Endothelial cell of umbilical vein (primary cell): ENCODE measurements around the gene FCN2. TPM values are rescaled to one million over a fixed set of nuclear protein-coding genes. Genes with fewer than 3 reads are reported as not detected.

ENCODE experiments used
- BruUV-seq: library from RNA; stranded (reverse); fragments of 400-500 nt; replicated peaks from 2 replicates; lab custom pipeline; 2021; lab: Mats Ljungman, UMichigan
- CTCF ChIA-PET: fragments of 300-600, 350-600 bp; sonication (Branson Sonifier 250); formaldehyde crosslinking; loops from one replicate; lab custom pipeline; 2021; ENCODE audit warnings: antibody characterized with exemption, inconsistent platforms; lab: Charles Lee
- POLR2A ChIA-PET: fragments of 300-600, 350-600 bp; sonication (Branson Sonifier 250); formaldehyde crosslinking; loops from one replicate; lab custom pipeline; 2021; ENCODE audit warnings: antibody characterized with exemption, inconsistent platforms; lab: Charles Lee
- DNase-seq: peaks from one replicate; pipeline ENCODE4 v3.0.0-alpha.2; 2011; ENCODE audit warnings: low read depth, low spot score
- FAIRE-seq: peaks from 2 replicates; lab custom pipeline; 2011; peaks lifted over from hg19 to GRCh38; lab: Jason Lieb, UNC
- H2AFZ ChIP-seq: 2 replicates; pipeline ENCODE4 v1.6.0; 2012; ENCODE audit warnings: low read depth, low read length, control low read depth, inconsistent platforms
- H3K27ac ChIP-seq: 2 replicates; pipeline ENCODE4 v1.5.1; 2011; ENCODE audit warnings: low read depth, mild to moderate bottlenecking, control low read depth, low read length, moderate library complexity; ENCODE audit not compliant: insufficient read depth
- H3K27me3 ChIP-seq, 2 experiments: 2 replicates each; pipeline versions ENCODE4 v1.6.0 to v1.6.1; 2011; ENCODE audit warnings: low read length in 2 of 2, mixed read lengths in 1 of 2; ENCODE audit not compliant: control insufficient read depth in 2 of 2, insufficient read depth in 2 of 2
- H3K36me3 ChIP-seq, 2 experiments: 2 replicates in 1 of 2; 3 replicates in 1 of 2; pipeline ENCODE4 v1.5.1; 2011; ENCODE audit warnings: low read length in 2 of 2, mild to moderate bottlenecking in 1 of 2, moderate library complexity in 1 of 2; ENCODE audit not compliant: control insufficient read depth in 2 of 2, insufficient read depth in 2 of 2; ENCODE audit errors: extremely low read depth in 1 of 2
- H3K4me1 ChIP-seq: 3 replicates; pipeline ENCODE4 v1.5.1; 2011; ENCODE audit warnings: mild to moderate bottlenecking, low read length; ENCODE audit not compliant: control insufficient read depth, insufficient read depth; ENCODE audit errors: extremely low read depth
- H3K4me2 ChIP-seq: 2 replicates; pipeline ENCODE4 v1.6.1; 2011; ENCODE audit warnings: low read length, control low read depth, mixed read lengths; ENCODE audit not compliant: insufficient read depth
- H3K4me3 ChIP-seq, 3 experiments: fragments of 200-600 bp in 1 of 3; sonication (generic), shearing (Covaris generic) in 1 of 3; replicated peaks in 1 of 3; 2 replicates each; pipeline ENCODE4 v1.5.1; 2011 to 2016; ENCODE audit warnings: control low read depth in 3 of 3, low read length in 3 of 3, mild to moderate bottlenecking in 2 of 3, inconsistent platforms in 1 of 3, low read depth in 1 of 3, moderate library complexity in 1 of 3; ENCODE audit not compliant: insufficient read depth in 1 of 3
- H3K79me2 ChIP-seq: 2 replicates; pipeline ENCODE4 v1.6.0; 2012; ENCODE audit warnings: low read length, inconsistent platforms; ENCODE audit not compliant: control insufficient read depth, insufficient read depth
- H3K9ac ChIP-seq: replicated peaks from 2 replicates; pipeline ENCODE3; 2011; ENCODE audit warnings: low read length, control low read depth; ENCODE audit not compliant: insufficient read depth; ENCODE audit errors: extremely low read depth
- H3K9me1 ChIP-seq: replicated peaks from 3 replicates; pipeline ENCODE4 v1.6.0; 2011; ENCODE audit warnings: mild to moderate bottlenecking, low read length; ENCODE audit not compliant: control insufficient read depth, insufficient read depth; ENCODE audit errors: extremely low read depth
- H3K9me3 ChIP-seq: replicated peaks from 2 replicates; pipeline ENCODE4 v1.5.1; 2012; ENCODE audit warnings: low read length, inconsistent platforms; ENCODE audit not compliant: control insufficient read depth, insufficient read depth
- H4K20me1 ChIP-seq: replicated peaks from 2 replicates; pipeline ENCODE3; 2011; ENCODE audit warnings: mild to moderate bottlenecking, low read length; ENCODE audit not compliant: control insufficient read depth, insufficient read depth; ENCODE audit errors: extremely low read depth
- EZH2 ChIP-seq: IDR thresholded peaks from 2 replicates; pipeline ENCODE4 v1.6.1; 2012; ENCODE audit warnings: borderline replicate concordance, low read depth, mild to moderate bottlenecking, moderate library complexity, low read length, inconsistent platforms; ENCODE audit not compliant: severe bottlenecking
- FOS ChIP-seq: IDR thresholded peaks from 2 replicates; pipeline ENCODE4 v1.6.1; 2011; ENCODE audit warnings: mild to moderate bottlenecking, low read length, moderate library complexity, borderline replicate concordance; ENCODE audit not compliant: insufficient read depth
- GATA2 ChIP-seq: IDR thresholded peaks from 2 replicates; pipeline ENCODE4 v1.7.0; 2011; ENCODE audit warnings: low read depth, mild to moderate bottlenecking, moderate library complexity, mixed read lengths, low read length; ENCODE audit not compliant: insufficient read length, insufficient read depth
- JUN ChIP-seq: IDR thresholded peaks from 2 replicates; pipeline ENCODE4 v1.6.1; 2011; ENCODE audit warnings: borderline replicate concordance, low read depth; ENCODE audit not compliant: insufficient read length, insufficient read depth
- MAX ChIP-seq: IDR thresholded peaks from 2 replicates; pipeline ENCODE4 v1.6.1; 2011; ENCODE audit not compliant: insufficient read depth, insufficient read length
- MYC ChIP-seq: IDR thresholded peaks from one replicate; pipeline ENCODE4 v1.6.1; 2011; ENCODE audit warnings: mild to moderate bottlenecking, low read depth, low read length
- POLR2A ChIP-seq: IDR thresholded peaks from 2 replicates; pipeline ENCODE4 v1.6.1; 2012; ENCODE audit warnings: low read depth, mild to moderate bottlenecking, control low read depth, low read length
- POLR2AphosphoS5 ChIP-seq: IDR thresholded peaks from 2 replicates; pipeline ENCODE4 v1.6.1; 2012; ENCODE audit warnings: low read depth, mild to moderate bottlenecking, control low read depth, low read length, moderate library complexity; ENCODE audit not compliant: insufficient read depth
- dilution Hi-C: fragments of 300-500 bp; cut with MboI; formaldehyde crosslinking; loops from one replicate; pipeline ENCODE4 v1.15.0; 2019; ENCODE audit warnings: low sequenced_read_pairs; ENCODE audit not compliant: extremely low pct_ligation_motif_present
- intact Hi-C: fragments of 100-400 bp; cut with micrococcal nuclease; formaldehyde crosslinking; loops from one replicate; pipeline ENCODE4 v1.10.0; 2022
- polyA plus RNA-seq, 4 experiments: library from polyadenylated mRNA; depleted of rRNA in 3 of 4; stranded (reverse) in 3 of 4; unstranded in 1 of 4; fragments of >200 nt; gene quantifications; 2 replicates each; pipeline versions ENCODE4 v1.2.1 to v1.2.3, GENCODE V29; 2011 to 2012; ENCODE audit warnings: missing spikeins in 1 of 4
- total RNA-seq: library from RNA; stranded (reverse); gene quantifications from 2 replicates; pipeline ENCODE4 v1.2.3, GENCODE V29; 2021
- TF ChIP-seq, protein P1 (sequence below), 2 donors: IDR thresholded peaks; 1 replicate in 1 of 2; 2 replicates in 1 of 2; pipeline ENCODE4 v1.5.1; 2011; ENCODE audit warnings: low read length in 2 of 2, mild to moderate bottlenecking in 2 of 2, moderate library complexity in 2 of 2, control low read depth in 1 of 2, inconsistent platforms in 1 of 2, low read depth in 1 of 2; ENCODE audit not compliant: insufficient read depth in 1 of 2; ENCODE audit errors: extremely low read depth in 1 of 2

FCN2 gene
- total and polyA plus RNA-seq, 2 donors (not counting 3 experiments of a cell fraction or from before 2014, with no cell fraction given), result not detected

DNA sequence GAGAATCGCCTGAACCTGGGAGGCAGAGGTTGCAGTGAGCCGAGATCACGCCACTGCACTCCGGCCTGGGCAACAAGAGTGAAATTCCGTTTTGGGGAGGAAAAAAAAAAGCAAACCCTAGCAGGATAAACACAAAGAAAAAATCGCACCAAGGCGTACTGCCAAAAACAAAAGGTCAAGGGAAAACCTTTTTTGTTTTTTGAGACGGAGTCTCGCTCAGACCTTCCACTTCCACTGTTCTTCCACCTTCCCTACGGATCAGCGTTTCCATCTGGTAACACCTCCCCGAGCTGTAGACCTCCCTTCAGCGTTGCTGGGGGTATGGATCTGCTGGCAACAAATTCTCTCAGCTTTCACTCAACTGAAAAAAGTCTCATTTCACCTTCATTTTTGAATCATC is 20.1 kb upstream of the FCN2 start:
- no peak for DNase-seq
- Histone ChIP-seq H2AFZ (no peak overlapping the region), H4K20me1 (no peaks in the 10 kb centered on the region), H3K79me2 (no peaks in the 10 kb centered on the region), H3K9ac (no peak overlapping the region), H3K4me3 (no peak overlapping the region), H3K9me3 (no peaks in the 10 kb centered on the region), H3K36me3 (no peaks in the 10 kb centered on the region), H3K9me1 (no peaks in the 10 kb centered on the region), H3K4me2 (no peak overlapping the region), H3K4me1 (no peaks in the 10 kb centered on the region), H3K27ac (no peak overlapping the region), H3K27me3 (no peaks in the 10 kb centered on the region)
- intact Hi-C loops, result no loop called here
- dilution Hi-C loops, result no loop called here
- no peak for TF ChIP-seq MAX
- no peak for TF ChIP-seq JUN
- no peak for TF ChIP-seq MYC
- TF ChIP-seq POLR2A, result no peak
- TF ChIP-seq GATA2, result no peak
- TF ChIP-seq FOS, result no peak
- TF ChIP-seq, protein P1, sequence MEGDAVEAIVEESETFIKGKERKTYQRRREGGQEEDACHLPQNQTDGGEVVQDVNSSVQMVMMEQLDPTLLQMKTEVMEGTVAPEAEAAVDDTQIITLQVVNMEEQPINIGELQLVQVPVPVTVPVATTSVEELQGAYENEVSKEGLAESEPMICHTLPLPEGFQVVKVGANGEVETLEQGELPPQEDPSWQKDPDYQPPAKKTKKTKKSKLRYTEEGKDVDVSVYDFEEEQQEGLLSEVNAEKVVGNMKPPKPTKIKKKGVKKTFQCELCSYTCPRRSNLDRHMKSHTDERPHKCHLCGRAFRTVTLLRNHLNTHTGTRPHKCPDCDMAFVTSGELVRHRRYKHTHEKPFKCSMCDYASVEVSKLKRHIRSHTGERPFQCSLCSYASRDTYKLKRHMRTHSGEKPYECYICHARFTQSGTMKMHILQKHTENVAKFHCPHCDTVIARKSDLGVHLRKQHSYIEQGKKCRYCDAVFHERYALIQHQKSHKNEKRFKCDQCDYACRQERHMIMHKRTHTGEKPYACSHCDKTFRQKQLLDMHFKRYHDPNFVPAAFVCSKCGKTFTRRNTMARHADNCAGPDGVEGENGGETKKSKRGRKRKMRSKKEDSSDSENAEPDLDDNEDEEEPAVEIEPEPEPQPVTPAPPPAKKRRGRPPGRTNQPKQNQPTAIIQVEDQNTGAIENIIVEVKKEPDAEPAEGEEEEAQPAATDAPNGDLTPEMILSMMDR (IDR thresholded peaks at IDR 0.05; ENCODE audit: extremely low read depth in 1 of 2, insufficient read depth in 1 of 2, low read depth in 1 of 2, low read length in 2 of 2), result no peak
- no peak for TF ChIP-seq EZH2
- TF ChIP-seq POLR2AphosphoS5, result no peak
- no peak for FAIRE-seq
- ChIA-PET POLR2A (interaction anchor here (0.7 kb wide), 1 partner anchor 1379 kb away, joined by 3 read pairs; no protein-coding TSS in a partner anchor), CTCF (no interaction called here)
- no TSS peak for BruUV-seq
